ENCODE measurements around the gene MED4.

Gene MED4

DNA sequence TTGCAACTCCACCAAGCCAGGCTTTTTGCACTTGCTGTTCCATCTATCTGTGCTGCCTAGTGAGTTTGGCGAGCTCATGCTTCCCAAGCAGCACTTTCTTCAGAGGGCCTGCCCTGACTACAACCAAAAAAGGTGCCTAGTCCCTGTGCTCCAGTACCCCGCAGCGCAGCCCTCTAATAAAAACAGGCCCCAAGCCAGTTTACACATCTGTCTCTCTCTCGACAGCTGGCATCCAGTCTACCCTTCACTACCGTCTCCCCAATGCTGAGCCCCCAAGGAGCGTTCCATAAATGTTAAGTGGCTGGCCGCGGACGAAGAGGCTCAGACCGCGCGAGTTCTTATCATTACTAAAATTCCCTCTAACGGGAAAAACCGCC is 512 bp downstream of the MED4 start:
- peak overlapping the region; percentile 88 for H3K4me3 ChIP-seq (ENCODE audit: low read length)
- H3K27me3 ChIP-seq (ENCODE audit: control insufficient read depth, insufficient read depth, low read length), result no peaks in the 10 kb centered on the region
- DNase-seq (ENCODE audit: low read depth, low spot score), result no peak
- no peak overlapping the region for H3K27ac ChIP-seq (ENCODE audit: low read length)
- H3K4me1 ChIP-seq (ENCODE audit: control insufficient read depth, insufficient read depth, low read length), result no peaks in the 10 kb centered on the region; the same call in 1 of the 2 replicates
- no CpG with 5 or more reads among the region's 14 CpGs for WGBS (ENCODE audit: insufficient coverage, insufficient read length)
- no peaks in the 10 kb centered on the region for H3K9me3 ChIP-seq (ENCODE audit: control insufficient read depth, insufficient read depth, low read length)
- no peaks in the 10 kb centered on the region for H3K36me3 ChIP-seq (ENCODE audit: control insufficient read depth, insufficient read depth, low read length)

DNA sequence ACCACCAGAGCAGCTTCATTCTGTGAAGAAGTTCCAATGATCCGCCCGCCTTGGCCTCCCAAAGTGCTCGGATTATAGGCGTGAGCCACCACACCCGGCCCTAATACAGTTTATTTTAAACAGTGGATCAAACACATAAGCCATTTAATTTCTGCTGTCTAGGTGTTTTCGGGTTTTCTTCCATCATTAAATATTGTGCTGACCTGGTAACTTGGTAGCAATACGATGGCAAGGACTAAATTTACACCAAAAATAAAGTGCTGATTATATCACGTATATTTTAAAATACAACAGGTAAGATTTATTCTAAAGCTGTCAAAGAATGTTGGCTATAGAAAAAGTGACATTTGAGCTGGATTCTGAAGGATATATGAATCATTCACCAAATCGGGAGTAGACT is 1.3 kb downstream of the MED4 start:
- H3K27ac ChIP-seq (ENCODE audit: low read length), result no peak overlapping the region
- no peaks in the 10 kb centered on the region for H3K36me3 ChIP-seq (ENCODE audit: control insufficient read depth, insufficient read depth, low read length)
- WGBS (ENCODE audit: insufficient coverage, insufficient read length), result no CpG with 5 or more reads among the region's 9 CpGs
- no peaks in the 10 kb centered on the region; the same call in 1 of the 2 replicates for H3K4me1 ChIP-seq (ENCODE audit: control insufficient read depth, insufficient read depth, low read length)
- H3K9me3 ChIP-seq (ENCODE audit: control insufficient read depth, insufficient read depth, low read length), result no peaks in the 10 kb centered on the region
- DNase-seq (ENCODE audit: low read depth, low spot score), result no peak
- no peak overlapping the region; the same call in 1 of the 2 replicates for H3K4me3 ChIP-seq (ENCODE audit: low read length)
- H3K27me3 ChIP-seq (ENCODE audit: control insufficient read depth, insufficient read depth, low read length), result no peaks in the 10 kb centered on the region

DNA sequence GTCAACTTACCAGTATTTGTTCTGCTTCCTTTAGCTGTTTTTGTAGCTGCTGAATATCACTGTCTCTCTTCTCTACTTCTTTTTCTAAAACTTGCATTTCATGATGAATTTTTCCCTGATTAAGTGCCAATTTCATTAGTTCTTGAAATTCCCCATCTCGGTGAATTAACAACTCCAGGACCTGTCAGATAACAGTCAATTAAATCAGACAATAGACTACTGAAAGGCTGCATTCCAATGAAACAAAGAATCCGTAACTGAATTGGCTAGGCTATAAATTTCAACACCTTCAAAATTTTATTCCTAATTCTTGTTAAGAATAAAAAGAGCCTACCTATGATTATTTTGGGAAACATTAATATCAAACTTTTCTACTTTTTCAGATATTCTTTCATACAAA is 8.6 kb downstream of the MED4 start:
- no peaks in the 10 kb centered on the region for H3K27me3 ChIP-seq (ENCODE audit: control insufficient read depth, insufficient read depth, low read length)
- DNase-seq (ENCODE audit: low read depth, low spot score), result no peak
- H3K9me3 ChIP-seq (ENCODE audit: control insufficient read depth, insufficient read depth, low read length), result no peaks in the 10 kb centered on the region
- H3K36me3 ChIP-seq (ENCODE audit: control insufficient read depth, insufficient read depth, low read length), result peaks cover 2% of the 10 kb centered on the region; the same call in 1 of the 2 replicates
- WGBS (ENCODE audit: insufficient coverage, insufficient read length), result no CpG with 5 or more reads among the region's 2 CpGs
- H3K27ac ChIP-seq (ENCODE audit: low read length), result no peak overlapping the region
- no peaks in the 10 kb centered on the region for H3K4me1 ChIP-seq (ENCODE audit: control insufficient read depth, insufficient read depth, low read length)
- no peak overlapping the region for H3K4me3 ChIP-seq (ENCODE audit: low read length)

DNA sequence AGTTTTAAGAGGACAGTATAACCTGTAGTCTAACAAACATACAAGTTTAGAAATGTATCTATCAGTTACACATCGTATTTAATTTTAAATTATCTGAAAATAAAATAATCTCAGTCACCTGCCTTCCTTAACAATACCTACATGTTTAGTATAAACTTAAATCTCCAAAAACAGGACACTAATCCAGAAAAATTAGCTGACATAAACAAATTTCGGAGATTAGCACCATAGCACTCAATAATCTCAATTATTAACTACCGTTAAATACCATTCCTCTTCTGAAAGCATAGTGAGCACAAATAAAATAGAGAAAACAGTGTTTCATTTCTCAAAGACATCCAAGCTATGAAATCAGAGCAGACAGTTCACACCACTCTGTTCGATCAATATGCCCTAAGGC is 13.2 kb downstream of the MED4 start:
- H3K4me3 ChIP-seq (ENCODE audit: low read length), result no peak overlapping the region
- H3K4me1 ChIP-seq (ENCODE audit: control insufficient read depth, insufficient read depth, low read length), result no peaks in the 10 kb centered on the region
- no peaks in the 10 kb centered on the region for H3K27me3 ChIP-seq (ENCODE audit: control insufficient read depth, insufficient read depth, low read length)
- no peak overlapping the region for H3K27ac ChIP-seq (ENCODE audit: low read length)
- DNase-seq (ENCODE audit: low read depth, low spot score), result no peak
- no peaks in the 10 kb centered on the region for H3K9me3 ChIP-seq (ENCODE audit: control insufficient read depth, insufficient read depth, low read length)
- H3K36me3 ChIP-seq (ENCODE audit: control insufficient read depth, insufficient read depth, low read length), result peaks cover 12% of the 10 kb centered on the region; the same call in 1 of the 2 replicates
- whole genome bisulfite sequencing (ENCODE audit: insufficient coverage, insufficient read length), result 100% methylated on average over 2 of the region's 4 CpGs

DNA sequence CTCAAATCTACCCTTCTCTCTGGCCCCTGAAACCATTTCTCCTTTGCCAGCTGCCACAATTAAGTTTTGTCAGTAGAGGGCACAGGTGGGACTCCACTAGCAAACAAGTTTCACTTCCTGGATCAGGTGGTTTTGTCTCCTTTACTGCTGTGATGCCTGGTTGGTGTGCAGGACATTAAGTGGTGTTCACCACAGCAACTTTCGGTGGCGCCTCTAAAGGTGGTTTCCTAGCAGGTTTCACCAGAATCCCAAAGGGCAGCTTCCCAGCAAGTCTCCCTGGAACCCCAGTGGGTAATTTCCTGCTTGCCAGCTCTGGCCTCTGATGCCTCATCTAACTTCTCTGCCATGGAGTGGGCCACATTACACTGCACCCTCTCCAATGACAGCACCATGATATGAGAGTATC is 16.6 kb downstream of the MED4 start:
- WGBS (ENCODE audit: insufficient coverage, insufficient read length), result no CpG with 5 or more reads among the region's 2 CpGs
- DNase-seq (ENCODE audit: low read depth, low spot score), result no peak
- no peaks in the 10 kb centered on the region for H3K4me1 ChIP-seq (ENCODE audit: control insufficient read depth, insufficient read depth, low read length)
- no peaks in the 10 kb centered on the region for H3K27me3 ChIP-seq (ENCODE audit: control insufficient read depth, insufficient read depth, low read length)
- no peaks in the 10 kb centered on the region; the same call in 1 of the 2 replicates for H3K9me3 ChIP-seq (ENCODE audit: control insufficient read depth, insufficient read depth, low read length)
- H3K27ac ChIP-seq (ENCODE audit: low read length), result no peak overlapping the region
- peaks cover 23% of the 10 kb centered on the region; the same call in 1 of the 2 replicates for H3K36me3 ChIP-seq (ENCODE audit: control insufficient read depth, insufficient read depth, low read length)
- H3K4me3 ChIP-seq (ENCODE audit: low read length), result no peak overlapping the region

DNA sequence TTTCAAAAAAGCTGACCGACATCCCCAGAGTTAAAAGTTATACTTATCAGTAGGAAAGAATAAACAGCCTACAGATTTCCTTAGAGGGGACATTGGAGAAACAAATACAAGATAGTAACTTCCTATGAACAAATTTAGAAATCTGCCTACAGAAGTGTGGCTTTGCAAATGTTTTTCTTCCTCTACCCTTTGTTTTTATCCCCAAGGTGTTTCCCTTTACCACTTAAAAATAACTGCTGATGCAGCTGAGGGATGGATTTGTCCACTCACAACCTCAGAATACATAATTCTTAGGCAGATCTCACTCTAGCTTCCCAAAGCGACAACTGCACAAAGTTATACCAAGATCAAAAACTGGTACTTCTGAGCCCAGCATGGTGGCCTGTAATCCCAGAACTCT is 20.9 kb downstream of the MED4 start:
- Histone ChIP-seq H3K9me3 (ENCODE audit: control insufficient read depth, insufficient read depth, low read length) (peaks cover 11% of the 10 kb centered on the region), H3K4me3 (ENCODE audit: low read length) (no peak overlapping the region), H3K4me1 (ENCODE audit: control insufficient read depth, insufficient read depth, low read length) (no peaks in the 10 kb centered on the region), H3K36me3 (ENCODE audit: control insufficient read depth, insufficient read depth, low read length) (peaks cover 32% of the 10 kb centered on the region), H3K27ac (ENCODE audit: low read length) (no peak overlapping the region), H3K27me3 (ENCODE audit: control insufficient read depth, insufficient read depth, low read length) (no peaks in the 10 kb centered on the region)
- DNase-seq (ENCODE audit: low read depth, low spot score), result no peak
- no CpG with 5 or more reads among the region's 2 CpGs for WGBS (ENCODE audit: insufficient coverage, insufficient read length)

- Histone ChIP-seq H3K9me3 (ENCODE audit: control insufficient read depth, insufficient read depth, low read length) (peaks cover 14% of the 10 kb centered on the region), H3K36me3 (ENCODE audit: control insufficient read depth, insufficient read depth, low read length) (peaks cover 28% of the 10 kb centered on the region), H3K4me3 (ENCODE audit: low read length) (no peak overlapping the region), H3K4me1 (ENCODE audit: control insufficient read depth, insufficient read depth, low read length) (no peaks in the 10 kb centered on the region), H3K27ac (ENCODE audit: low read length) (no peak overlapping the region), H3K27me3 (ENCODE audit: control insufficient read depth, insufficient read depth, low read length) (no peaks in the 10 kb centered on the region)
- DNase-seq (ENCODE audit: low read depth, low spot score), result no peak
- WGBS (ENCODE audit: insufficient coverage, insufficient read length), result no CpG with 5 or more reads among the region's 2 CpGs
Measured at GRCh38 chr13:48072787-48073186, 22.1 kb downstream of the MED4 start.

- H3K27me3 ChIP-seq (ENCODE audit: control insufficient read depth, insufficient read depth, low read length), result no peaks in the 10 kb centered on the region
- DNase-seq (ENCODE audit: low read depth, low spot score), result no peak
- no peaks in the 10 kb centered on the region for H3K4me1 ChIP-seq (ENCODE audit: control insufficient read depth, insufficient read depth, low read length)
- H3K36me3 ChIP-seq (ENCODE audit: control insufficient read depth, insufficient read depth, low read length), result peaks cover 31% of the 10 kb centered on the region
- H3K9me3 ChIP-seq (ENCODE audit: control insufficient read depth, insufficient read depth, low read length), result peaks cover 14% of the 10 kb centered on the region
- no CpG with 5 or more reads among the region's 3 CpGs for WGBS (ENCODE audit: insufficient coverage, insufficient read length)
- no peak overlapping the region for H3K27ac ChIP-seq (ENCODE audit: low read length)
- no peak overlapping the region for H3K4me3 ChIP-seq (ENCODE audit: low read length)
Measured at GRCh38 chr13:48072304-48072703, 22.6 kb downstream of the MED4 start.

GRCh38 chr13:48070942-48071341 is 24.0 kb downstream of the MED4 start:
- no peak overlapping the region for H3K27ac ChIP-seq (ENCODE audit: low read length)
- H3K36me3 ChIP-seq (ENCODE audit: control insufficient read depth, insufficient read depth, low read length), result peaks cover 36% of the 10 kb centered on the region
- no peak for DNase-seq (ENCODE audit: low read depth, low spot score)
- H3K4me3 ChIP-seq (ENCODE audit: low read length), result no peak overlapping the region
- H3K4me1 ChIP-seq (ENCODE audit: control insufficient read depth, insufficient read depth, low read length), result no peaks in the 10 kb centered on the region
- H3K27me3 ChIP-seq (ENCODE audit: control insufficient read depth, insufficient read depth, low read length), result no peaks in the 10 kb centered on the region
- no CpG with 5 or more reads among the region's 5 CpGs for WGBS (ENCODE audit: insufficient coverage, insufficient read length)
- peaks cover 14% of the 10 kb centered on the region for H3K9me3 ChIP-seq (ENCODE audit: control insufficient read depth, insufficient read depth, low read length)

GRCh38 chr13:48069573-48069972 is 25.3 kb downstream of the MED4 start:
- no peak for DNase-seq (ENCODE audit: low read depth, low spot score)
- no CpG with 5 or more reads among the region's 1 CpG for WGBS (ENCODE audit: insufficient coverage, insufficient read length)
- Histone ChIP-seq H3K27me3 (ENCODE audit: control insufficient read depth, insufficient read depth, low read length) (no peaks in the 10 kb centered on the region), H3K4me1 (ENCODE audit: control insufficient read depth, insufficient read depth, low read length) (no peaks in the 10 kb centered on the region), H3K36me3 (ENCODE audit: control insufficient read depth, insufficient read depth, low read length) (peaks cover 34% of the 10 kb centered on the region), H3K9me3 (ENCODE audit: control insufficient read depth, insufficient read depth, low read length) (peaks cover 14% of the 10 kb centered on the region), H3K27ac (ENCODE audit: low read length) (no peak overlapping the region), H3K4me3 (ENCODE audit: low read length) (no peak overlapping the region)

DNA sequence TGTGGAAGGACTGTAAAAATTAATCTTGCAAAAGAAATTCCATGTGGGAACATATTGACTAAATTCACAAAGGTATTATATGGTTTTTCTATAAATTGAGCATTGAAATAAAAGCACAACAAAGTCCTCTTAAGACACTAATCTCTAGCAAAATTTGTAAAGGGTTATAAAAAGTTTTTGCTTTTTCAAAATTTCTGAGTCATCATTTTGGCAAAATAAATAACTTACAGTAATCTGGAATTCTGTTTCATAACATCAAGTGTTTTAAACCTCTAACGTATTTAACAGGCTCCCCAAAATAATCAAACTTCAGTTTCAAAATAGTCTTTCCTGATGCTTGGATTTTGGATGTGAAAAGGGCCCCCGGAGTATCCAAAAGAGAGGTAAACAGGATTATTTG is 26.0 kb downstream of the MED4 start:
- no CpG with 5 or more reads among the region's 2 CpGs for WGBS (ENCODE audit: insufficient coverage, insufficient read length)
- no peak for DNase-seq (ENCODE audit: low read depth, low spot score)
- H3K9me3 ChIP-seq (ENCODE audit: control insufficient read depth, insufficient read depth, low read length), result peaks cover 14% of the 10 kb centered on the region

More for the DNA sequence above, 26.0 kb downstream of the MED4 start:
- Histone ChIP-seq H3K27ac (ENCODE audit: low read length) (no peak overlapping the region), H3K27me3 (ENCODE audit: control insufficient read depth, insufficient read depth, low read length) (no peaks in the 10 kb centered on the region), H3K4me1 (ENCODE audit: control insufficient read depth, insufficient read depth, low read length) (no peaks in the 10 kb centered on the region), H3K4me3 (ENCODE audit: low read length) (no peak overlapping the region), H3K36me3 (ENCODE audit: control insufficient read depth, insufficient read depth, low read length) (peaks cover 30% of the 10 kb centered on the region)

Measured in iPS DF 6.9 (cell line).